Calu3 (cell line): Measurements from ENCODE around the gene HPRT1. TPM values are rescaled to one million over a fixed set of nuclear protein-coding genes. Genes with fewer than 3 reads are reported as not detected.

Experiments
- BruUV-seq: library from RNA; stranded (reverse); fragments of 400-500 nt; replicated peaks from 2 replicates; lab custom pipeline; 2021; lab: Mats Ljungman, UMichigan
- CTCF ChIA-PET: fragments of 300-600 bp; sonication (Branson Sonifier 250); formaldehyde crosslinking; loops from one replicate; lab custom pipeline; 2022; ENCODE audit warnings: antibody characterized with exemption; lab: Charles Lee
- DNase-seq: peaks from one replicate; pipeline ENCODE4 v3.0.0; 2022
- H3K27ac Mint-ChIP-seq: one replicate; pipeline ENCODE4 v1.8.0; 2022; ENCODE audit warnings: mixed read lengths; ENCODE audit not compliant: unreplicated experiment
- H3K27me3 Mint-ChIP-seq: one replicate; pipeline ENCODE4 v1.8.0; 2022; ENCODE audit warnings: mixed read lengths; ENCODE audit not compliant: unreplicated experiment
- H3K36me3 Mint-ChIP-seq: one replicate; pipeline ENCODE4 v1.8.0; 2022; ENCODE audit warnings: mild to moderate bottlenecking, moderate library complexity, mixed read lengths; ENCODE audit not compliant: insufficient read depth, unreplicated experiment
- H3K4me1 Mint-ChIP-seq: one replicate; pipeline ENCODE4 v1.8.0; 2022; ENCODE audit warnings: mild to moderate bottlenecking, low read depth, mixed read lengths; ENCODE audit not compliant: unreplicated experiment
- H3K4me3 Mint-ChIP-seq: one replicate; pipeline ENCODE4 v1.8.0; 2022; ENCODE audit warnings: mild to moderate bottlenecking, low read depth, moderate library complexity, mixed read lengths; ENCODE audit not compliant: unreplicated experiment
- H3K9me3 Mint-ChIP-seq: one replicate; pipeline ENCODE4 v1.8.0; 2022; ENCODE audit warnings: low read depth, mixed read lengths; ENCODE audit not compliant: unreplicated experiment
- intact Hi-C: fragments of 100-400 bp; cut with micrococcal nuclease; formaldehyde crosslinking; loops from one replicate; pipeline ENCODE4 v1.10.0; 2022; ENCODE audit not compliant: unreplicated experiment
- total RNA-seq: library from RNA; stranded (reverse); gene quantifications from 2 replicates; pipeline ENCODE4 v1.2.3, GENCODE V29; 2022
- TF ChIP-seq, protein P1 (sequence below): fragments of 200-600 bp; IDR thresholded peaks from one replicate; pipeline ENCODE4 v1.8.0; 2022; ENCODE audit warnings: antibody characterized with exemption; ENCODE audit not compliant: unreplicated experiment

HPRT1 gene
- total RNA-seq, 1 experiment from 2014 or later: 75.0 TPM

- no peak overlapping the region for H3K4me3 Mint-ChIP-seq
- H3K27me3 Mint-ChIP-seq: no peaks in the 10 kb centered on the region
- H3K27ac Mint-ChIP-seq: no peak overlapping the region
- CTCF ChIA-PET: interaction anchor here (0.6 to 1.7 kb wide), 14 partner anchors 8 to 316 kb away, joined by 3 to 19 read pairs (median 3); no protein-coding TSS in a partner anchor
- TF ChIP-seq, protein P1, sequence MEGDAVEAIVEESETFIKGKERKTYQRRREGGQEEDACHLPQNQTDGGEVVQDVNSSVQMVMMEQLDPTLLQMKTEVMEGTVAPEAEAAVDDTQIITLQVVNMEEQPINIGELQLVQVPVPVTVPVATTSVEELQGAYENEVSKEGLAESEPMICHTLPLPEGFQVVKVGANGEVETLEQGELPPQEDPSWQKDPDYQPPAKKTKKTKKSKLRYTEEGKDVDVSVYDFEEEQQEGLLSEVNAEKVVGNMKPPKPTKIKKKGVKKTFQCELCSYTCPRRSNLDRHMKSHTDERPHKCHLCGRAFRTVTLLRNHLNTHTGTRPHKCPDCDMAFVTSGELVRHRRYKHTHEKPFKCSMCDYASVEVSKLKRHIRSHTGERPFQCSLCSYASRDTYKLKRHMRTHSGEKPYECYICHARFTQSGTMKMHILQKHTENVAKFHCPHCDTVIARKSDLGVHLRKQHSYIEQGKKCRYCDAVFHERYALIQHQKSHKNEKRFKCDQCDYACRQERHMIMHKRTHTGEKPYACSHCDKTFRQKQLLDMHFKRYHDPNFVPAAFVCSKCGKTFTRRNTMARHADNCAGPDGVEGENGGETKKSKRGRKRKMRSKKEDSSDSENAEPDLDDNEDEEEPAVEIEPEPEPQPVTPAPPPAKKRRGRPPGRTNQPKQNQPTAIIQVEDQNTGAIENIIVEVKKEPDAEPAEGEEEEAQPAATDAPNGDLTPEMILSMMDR: no peak
- no TSS peak for BruUV-seq
- intact Hi-C loops: loop anchor here (1.0 kb wide), 1 partner anchor 232 kb away; no protein-coding TSS in a partner anchor
- H3K4me1 Mint-ChIP-seq: no peaks in the 10 kb centered on the region
- peak; percentile 49 for DNase-seq
- H3K9me3 Mint-ChIP-seq: no peaks in the 10 kb centered on the region
- H3K36me3 Mint-ChIP-seq: no peaks in the 10 kb centered on the region
These were observed 61.0 kb downstream of the HPRT1 start for GRCh38 chrX:134520860-134521390.

DNA sequence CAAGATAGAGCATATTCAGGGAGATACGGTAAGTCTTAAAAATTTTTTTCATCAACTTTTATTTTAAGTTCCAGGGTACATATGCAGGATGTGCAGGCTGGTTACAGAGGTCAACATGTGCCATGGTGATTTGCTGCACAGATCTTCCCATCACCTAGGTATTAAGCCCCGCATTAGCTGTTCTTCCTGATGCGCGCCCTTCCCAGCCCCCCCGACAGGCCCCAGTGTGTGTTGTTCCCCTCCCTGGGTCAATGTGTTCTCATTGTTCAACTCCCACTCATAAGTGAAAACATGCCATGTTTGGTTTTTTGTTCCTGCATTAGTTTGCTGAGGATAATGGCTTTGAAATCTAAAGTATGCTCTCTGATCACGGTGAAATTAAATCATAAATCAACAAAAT lies 64.2 kb downstream of the HPRT1 start:
- Mint-ChIP-seq H3K9me3 (no peaks in the 10 kb centered on the region), H3K27me3 (no peaks in the 10 kb centered on the region), H3K4me1 (no peaks in the 10 kb centered on the region), H3K4me3 (no peak overlapping the region), H3K36me3 (no peaks in the 10 kb centered on the region), H3K27ac (no peak overlapping the region)
- intact Hi-C loops: no loop called here
- TF ChIP-seq, protein P1: no peak
- DNase-seq: no peak
- CTCF ChIA-PET: no interaction called here
- BruUV-seq: no TSS peak

DNA sequence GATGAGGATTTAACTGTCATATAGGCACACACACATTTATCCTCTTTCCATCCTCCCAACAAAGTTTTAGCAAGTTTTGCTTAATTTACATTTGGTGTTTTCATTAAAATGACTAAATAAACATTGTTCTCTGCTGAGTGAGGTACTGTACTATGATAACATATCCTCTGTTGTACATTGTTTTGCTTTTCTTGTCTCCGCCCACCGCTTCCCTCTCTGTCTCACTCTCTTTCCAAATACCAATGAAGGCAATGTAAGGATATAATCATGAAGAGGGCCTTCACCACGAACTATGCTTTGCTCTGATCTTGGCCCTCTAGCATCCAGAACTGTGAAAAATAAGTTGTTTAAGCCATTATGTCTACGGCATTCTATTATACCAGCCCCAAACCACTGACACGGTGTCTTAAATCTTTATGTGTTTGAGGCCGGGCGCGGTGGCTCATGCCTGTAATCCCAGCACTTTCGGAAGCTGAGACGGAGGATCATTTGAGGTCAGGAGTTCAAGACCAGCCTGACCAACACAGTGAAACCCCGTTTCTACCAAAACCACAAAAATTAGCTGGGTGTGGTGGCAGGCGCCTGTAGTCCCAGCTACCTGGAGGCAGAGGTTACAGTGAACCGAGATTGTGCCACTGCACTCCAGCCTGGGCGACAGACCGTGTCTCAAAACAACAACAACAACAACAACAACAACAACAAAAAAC lies 65.3 kb downstream of the HPRT1 start:
- H3K9me3 Mint-ChIP-seq: no peaks in the 10 kb centered on the region
- no peaks in the 10 kb centered on the region for H3K4me1 Mint-ChIP-seq
- no peaks in the 10 kb centered on the region for H3K36me3 Mint-ChIP-seq
- CTCF ChIA-PET: no interaction called here
- H3K27me3 Mint-ChIP-seq: no peaks in the 10 kb centered on the region
- no peak overlapping the region for H3K27ac Mint-ChIP-seq
- intact Hi-C loops: no loop called here
- H3K4me3 Mint-ChIP-seq: no peak overlapping the region
- TF ChIP-seq, protein P1: no peak
- no TSS peak for BruUV-seq
- DNase-seq: no peak

- H3K27ac Mint-ChIP-seq: no peak overlapping the region
- TF ChIP-seq, protein P1: no peak
- no TSS peak for BruUV-seq
- no peaks in the 10 kb centered on the region for H3K9me3 Mint-ChIP-seq
- intact Hi-C loops: no loop called here
- H3K4me1 Mint-ChIP-seq: no peaks in the 10 kb centered on the region
- no peaks in the 10 kb centered on the region for H3K27me3 Mint-ChIP-seq
- no peak for DNase-seq
- no peak overlapping the region for H3K4me3 Mint-ChIP-seq
- no peaks in the 10 kb centered on the region for H3K36me3 Mint-ChIP-seq
- CTCF ChIA-PET: interaction anchor here (0.6 kb wide), 1 partner anchor 52 kb away, joined by 6 read pairs; no protein-coding TSS in a partner anchor
These were observed 66.4 kb downstream of the HPRT1 start for GRCh38 chrX:134526399-134526798.
